Kidney (tissue), 14 donors: ENCODE results near the gene LDB3. TPM values are rescaled to one million over a fixed set of nuclear protein-coding genes. Genes with fewer than 3 reads are reported as not detected.

ENCODE experiments used
- DNase-seq, 5 donors: peaks; one replicate each; pipeline ENCODE4 v3.0.0-alpha.2; 2013 to 2020
- FAIRE-seq: peaks from 2 replicates; lab custom pipeline; 2012; peaks lifted over from hg19 to GRCh38; lab: Jason Lieb, UNC
- H3K27ac ChIP-seq, 2 donors: one replicate each; pipeline ENCODE4 v1.7.0; 2013; ENCODE audit warnings: low read depth in 2 of 2, low read length in 2 of 2, inconsistent platforms in 1 of 2
- H3K27me3 ChIP-seq: one replicate; pipeline ENCODE4 v1.7.1; 2013; ENCODE audit warnings: low read length, inconsistent platforms; ENCODE audit not compliant: control insufficient read depth, insufficient read depth
- H3K36me3 ChIP-seq, 3 donors: one replicate each; pipeline versions ENCODE4 v1.7.0 to v1.7.1; 2013; ENCODE audit warnings: low read length in 3 of 3, control low read depth in 1 of 3, inconsistent platforms in 1 of 3; ENCODE audit not compliant: insufficient read depth in 3 of 3, control insufficient read depth in 2 of 3
- H3K4me1 ChIP-seq, 3 donors: one replicate each; pipeline versions ENCODE4 v1.7.0 to v1.7.1; 2013; ENCODE audit warnings: low read length in 3 of 3, inconsistent platforms in 1 of 3, low read depth in 1 of 3; ENCODE audit not compliant: control insufficient read depth in 2 of 3, insufficient read depth in 2 of 3
- H3K4me3 ChIP-seq, 3 donors: one replicate each; pipeline versions ENCODE4 v1.7.0 to v1.8.1; 2013; ENCODE audit warnings: low read length in 3 of 3, control low read depth in 1 of 3, inconsistent platforms in 1 of 3
- H3K9ac ChIP-seq, 3 donors: one replicate each; pipeline versions ENCODE4 v1.7.0 to v1.7.1; 2013; ENCODE audit warnings: low read length in 3 of 3, control low read depth in 1 of 3, inconsistent platforms in 1 of 3
- H3K9me3 ChIP-seq, 3 donors: one replicate each; pipeline versions ENCODE4 v1.7.0 to v1.7.1; 2013; ENCODE audit warnings: low read length in 3 of 3, control low read depth in 1 of 3, inconsistent platforms in 1 of 3; ENCODE audit not compliant: control insufficient read depth in 2 of 3, insufficient read depth in 1 of 3
- intact Hi-C: fragments of 100-400 bp; cut with DNase I; formaldehyde crosslinking; loops from one replicate; pipeline ENCODE4 v1.11.1; 2022
- polyA plus RNA-seq: library from polyadenylated mRNA; stranded (reverse); fragments of 350-450 nt; fragmentation: Illumina TruSeq; extraction: RNeasy Lipid Tissue Mini Kit (QIAGEN cat#74804); gene quantifications from one replicate; pipeline ENCODE4 v1.2.3, GENCODE V29; 2014; ENCODE audit warnings: low read depth, low replicate concordance; ENCODE audit not compliant: insufficient read depth
- total RNA-seq: library from RNA; stranded (reverse); fragmentation: NEBNext Ultra II Directional; extraction: Animal tissue kit (Norgen Biotek cat#: 25700); gene quantifications from one replicate; pipeline ENCODE4 v1.2.1, GENCODE V29; 2021
- TF ChIP-seq, protein P1 (sequence below): IDR thresholded peaks from 3 replicates; pipeline ENCODE4 v1.5.1; 2012; ENCODE audit warnings: mild to moderate bottlenecking, moderate library complexity, borderline replicate concordance; ENCODE audit not compliant: insufficient read depth; ENCODE audit errors: extremely low read depth
- donor health status: control.
- donor health status: control.
- donor health status: control.
- donor health status: control.
- donor health status: control.
- donor health status: DM: yes; HTN: yes; CAD: no.
- donor health status: Normal renal cell carcinoma (clear cell type).

The LDB3 gene
- total and polyA plus RNA-seq, 2 donors from 2014 or later = 3.3 to 7.7 TPM

DNA sequence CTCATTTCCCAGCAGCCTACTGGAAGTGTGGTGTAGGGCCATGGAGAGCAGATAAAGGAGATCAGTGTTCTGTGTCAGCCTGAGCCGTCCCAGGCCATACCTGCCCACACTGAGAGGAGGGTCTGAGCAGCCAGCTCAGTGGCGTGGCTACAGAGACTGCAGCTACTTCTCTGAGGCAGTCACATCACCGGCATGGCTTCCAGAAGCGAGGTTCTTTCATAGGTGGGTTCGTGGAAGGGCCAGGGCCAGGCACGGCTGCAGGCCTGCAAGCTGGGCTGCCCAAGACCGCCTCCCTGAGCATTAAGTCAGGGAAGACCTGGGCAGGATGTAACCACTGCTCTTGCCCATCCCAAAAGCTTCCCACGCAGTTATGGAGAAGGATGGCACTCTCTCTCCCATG is 34.9 kb downstream of the LDB3 start:
- H3K4me1 ChIP-seq = no peaks in the 10 kb centered on the region
- intact Hi-C loops = no loop called here
- H3K27me3 ChIP-seq = no peaks in the 10 kb centered on the region
- no peak overlapping the region for H3K9ac ChIP-seq
- TF ChIP-seq, protein P1, sequence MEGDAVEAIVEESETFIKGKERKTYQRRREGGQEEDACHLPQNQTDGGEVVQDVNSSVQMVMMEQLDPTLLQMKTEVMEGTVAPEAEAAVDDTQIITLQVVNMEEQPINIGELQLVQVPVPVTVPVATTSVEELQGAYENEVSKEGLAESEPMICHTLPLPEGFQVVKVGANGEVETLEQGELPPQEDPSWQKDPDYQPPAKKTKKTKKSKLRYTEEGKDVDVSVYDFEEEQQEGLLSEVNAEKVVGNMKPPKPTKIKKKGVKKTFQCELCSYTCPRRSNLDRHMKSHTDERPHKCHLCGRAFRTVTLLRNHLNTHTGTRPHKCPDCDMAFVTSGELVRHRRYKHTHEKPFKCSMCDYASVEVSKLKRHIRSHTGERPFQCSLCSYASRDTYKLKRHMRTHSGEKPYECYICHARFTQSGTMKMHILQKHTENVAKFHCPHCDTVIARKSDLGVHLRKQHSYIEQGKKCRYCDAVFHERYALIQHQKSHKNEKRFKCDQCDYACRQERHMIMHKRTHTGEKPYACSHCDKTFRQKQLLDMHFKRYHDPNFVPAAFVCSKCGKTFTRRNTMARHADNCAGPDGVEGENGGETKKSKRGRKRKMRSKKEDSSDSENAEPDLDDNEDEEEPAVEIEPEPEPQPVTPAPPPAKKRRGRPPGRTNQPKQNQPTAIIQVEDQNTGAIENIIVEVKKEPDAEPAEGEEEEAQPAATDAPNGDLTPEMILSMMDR = no peak
- H3K36me3 ChIP-seq = no peaks in the 10 kb centered on the region
- no peak overlapping the region for H3K27ac ChIP-seq
- no peak for DNase-seq
- no peak for FAIRE-seq
- no peak overlapping the region for H3K4me3 ChIP-seq
- no peaks in the 10 kb centered on the region for H3K9me3 ChIP-seq

DNA sequence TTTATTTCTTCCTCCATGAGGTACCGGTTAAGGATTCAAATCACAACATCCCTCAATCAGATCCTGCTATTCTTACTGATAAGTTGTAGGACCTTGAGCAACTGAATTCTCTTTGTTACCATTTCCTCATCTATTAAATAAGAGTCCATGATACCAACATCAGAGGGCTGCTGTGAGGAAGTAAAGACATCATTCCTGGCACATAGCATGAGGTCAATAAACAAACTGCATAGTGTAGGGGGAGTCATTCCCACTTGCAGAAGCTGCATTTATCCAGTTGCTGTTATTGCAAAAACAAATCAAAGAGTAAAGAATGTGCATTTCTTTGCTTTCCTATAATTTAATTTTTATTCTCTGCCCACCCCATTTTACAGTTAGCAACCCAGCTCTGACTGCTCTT is 36.8 kb downstream of the LDB3 start:
- intact Hi-C loops = no loop called here
- FAIRE-seq (no peak), DNase-seq (no peak)
- Histone ChIP-seq H3K9ac (no peak overlapping the region), H3K36me3 (no peaks in the 10 kb centered on the region), H3K9me3 (no peaks in the 10 kb centered on the region), H3K27ac (no peak overlapping the region), H3K4me3 (no peak overlapping the region), H3K4me1 (no peaks in the 10 kb centered on the region), H3K27me3 (no peaks in the 10 kb centered on the region)
- TF ChIP-seq, protein P1 = no peak

DNA sequence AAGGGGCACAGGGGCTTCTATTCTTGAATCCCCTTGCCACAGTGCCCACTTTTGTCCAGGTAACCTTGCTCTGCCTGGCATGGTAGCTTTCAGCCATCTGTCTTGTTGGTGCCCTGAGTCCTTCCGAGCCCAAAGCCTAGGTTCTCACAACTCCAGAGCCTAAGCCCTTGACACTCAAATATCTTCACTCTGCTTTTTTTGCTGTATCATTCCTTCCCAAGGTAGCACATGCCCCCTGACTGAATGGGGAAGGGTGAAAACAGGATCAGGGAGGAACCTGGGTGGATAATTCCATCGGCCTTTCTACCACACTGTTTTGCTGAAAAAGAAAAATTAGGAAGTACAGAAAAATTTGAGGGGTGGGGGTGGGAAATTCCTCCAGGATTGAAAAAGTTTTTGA is 37.6 kb downstream of the LDB3 start:
- no peak overlapping the region for H3K27ac ChIP-seq
- H3K4me1 ChIP-seq = peaks cover 0 to 4% (median 3%) of the 10 kb centered on the region in 3 donors
- intact Hi-C loops = no loop called here
- TF ChIP-seq, protein P1 = no peak
- no peak overlapping the region for H3K4me3 ChIP-seq
- no peaks in the 10 kb centered on the region for H3K36me3 ChIP-seq
- no peaks in the 10 kb centered on the region for H3K27me3 ChIP-seq
- H3K9ac ChIP-seq = no peak overlapping the region
- DNase-seq = no peak
- H3K9me3 ChIP-seq = no peaks in the 10 kb centered on the region
- FAIRE-seq = no peak

DNA sequence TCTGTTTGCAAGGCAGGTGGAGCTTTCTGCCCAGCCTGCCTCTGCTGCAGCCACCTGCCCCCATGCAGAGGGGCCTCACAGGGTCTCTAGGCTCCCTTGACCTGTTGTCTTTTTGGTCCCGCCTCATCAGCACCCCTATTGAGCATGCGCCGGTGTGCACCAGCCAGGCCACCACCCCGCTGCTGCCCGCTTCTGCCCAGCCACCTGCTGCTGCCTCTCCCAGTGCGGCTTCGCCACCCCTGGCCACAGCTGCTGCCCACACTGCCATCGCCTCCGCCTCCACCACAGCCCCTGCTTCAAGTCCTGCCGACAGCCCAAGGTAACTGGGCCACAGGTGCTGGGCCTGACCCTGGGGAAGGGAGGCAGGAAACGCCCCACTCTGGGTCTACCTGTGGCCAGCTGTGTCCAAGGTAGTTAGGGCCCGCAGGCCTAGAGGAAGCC is 38.1 kb downstream of the LDB3 start:
- no peaks in the 10 kb centered on the region for H3K36me3 ChIP-seq
- no peaks in the 10 kb centered on the region for H3K27me3 ChIP-seq
- no peak overlapping the region for H3K27ac ChIP-seq
- TF ChIP-seq, protein P1 = no peak
- FAIRE-seq (no peak), DNase-seq (peak in 2 of 5 donors; percentile 35 to 65)
- intact Hi-C loops = no loop called here
- peaks cover 0 to 4% (median 4%) of the 10 kb centered on the region in 3 donors for H3K4me1 ChIP-seq
- H3K9me3 ChIP-seq = no peaks in the 10 kb centered on the region
- no peak overlapping the region for H3K4me3 ChIP-seq
- H3K9ac ChIP-seq = no peak overlapping the region
